ENCODE data around the gene ARHGAP31. TPM values are rescaled to one million over a fixed set of nuclear protein-coding genes. Genes with fewer than 3 reads are reported as not detected.

Gene ARHGAP31
- total and polyA plus RNA-seq, 4 donors, result 0.99 to 4.6 (median 2.6) TPM

- no peak for DNase-seq (ENCODE audit: low spot score)
- Histone ChIP-seq H3K4me1 (ENCODE audit: control insufficient read depth in 4 of 4, insufficient read depth in 4 of 4, low read length in 3 of 4) (peaks cover 0 to 8% (median 0%) of the 10 kb centered on the region in 4 donors), H3K4me3 (ENCODE audit: low read depth in 1 of 3, low read length in 3 of 3) (no peak overlapping the region), H3K9me3 (ENCODE audit: control insufficient read depth in 4 of 4, low read length in 3 of 4) (no peaks in the 10 kb centered on the region), H3K9ac (ENCODE audit: low read depth in 1 of 2, low read length in 2 of 2) (no peak overlapping the region), H3K36me3 (ENCODE audit: control insufficient read depth in 4 of 4, insufficient read depth in 3 of 4, low read depth in 1 of 4, low read length in 3 of 4) (no peaks in the 10 kb centered on the region), H3K27ac (ENCODE audit: low read depth in 1 of 2, low read length in 2 of 2) (no peak overlapping the region), H3K27me3 (ENCODE audit: control insufficient read depth in 4 of 4, insufficient read depth in 4 of 4, low read length in 3 of 4) (no peaks in the 10 kb centered on the region)
- TF ChIP-seq FOXA1 (IDR thresholded peaks at IDR 0.05) (no peak), TAF1 (conservative IDR thresholded peaks at IDR 0.05) (no peak), HNF4A (conservative IDR thresholded peaks at IDR 0.05) (no peak), CTCF (IDR thresholded peaks at IDR 0.05; ENCODE audit: low read depth, low read length, missing input control) (no peak), ZBTB33 (IDR thresholded peaks at IDR 0.05) (no peak), EGR1 (IDR thresholded peaks at IDR 0.05; ENCODE audit: low read depth in 2 of 2) (no peak), ATF3 (IDR thresholded peaks at IDR 0.05) (no peak), HNF4G (IDR thresholded peaks at IDR 0.05) (no peak)
- 90% methylated on average over 13 of the region's 13 CpGs for WGBS
These were observed 32.8 kb downstream of the ARHGAP31 start for GRCh38 chr3:119326976-119327375.

GRCh38 chr3:119329551-119329950 lies 35.4 kb downstream of the ARHGAP31 start:
- Histone ChIP-seq H3K27ac (ENCODE audit: low read depth in 1 of 2, low read length in 2 of 2) (no peak overlapping the region), H3K9me3 (ENCODE audit: control insufficient read depth in 4 of 4, low read length in 3 of 4) (no peaks in the 10 kb centered on the region), H3K4me3 (ENCODE audit: low read depth in 1 of 3, low read length in 3 of 3) (no peak overlapping the region), H3K9ac (ENCODE audit: low read depth in 1 of 2, low read length in 2 of 2) (no peak overlapping the region), H3K36me3 (ENCODE audit: control insufficient read depth in 4 of 4, insufficient read depth in 3 of 4, low read depth in 1 of 4, low read length in 3 of 4) (no peaks in the 10 kb centered on the region), H3K4me1 (ENCODE audit: control insufficient read depth in 4 of 4, insufficient read depth in 4 of 4, low read length in 3 of 4) (peaks cover 0 to 6% (median 0%) of the 10 kb centered on the region in 4 donors), H3K27me3 (ENCODE audit: control insufficient read depth in 4 of 4, insufficient read depth in 4 of 4, low read length in 3 of 4) (no peaks in the 10 kb centered on the region)
- no peak for DNase-seq (ENCODE audit: low spot score)
- TF ChIP-seq TAF1 (conservative IDR thresholded peaks at IDR 0.05) (no peak), CTCF (IDR thresholded peaks at IDR 0.05; ENCODE audit: low read depth, low read length, missing input control) (no peak), RXRA (IDR thresholded peaks at IDR 0.05) (no peak), JUND (IDR thresholded peaks at IDR 0.05) (no peak), REST (IDR thresholded peaks at IDR 0.05) (no peak), HNF4G (IDR thresholded peaks at IDR 0.05) (no peak), ATF3 (IDR thresholded peaks at IDR 0.05) (no peak), MAX (IDR thresholded peaks at IDR 0.05) (no peak), EGR1 (IDR thresholded peaks at IDR 0.05; ENCODE audit: low read depth in 2 of 2) (no peak), RAD21 (IDR thresholded peaks at IDR 0.05) (no peak), HNF4A (conservative IDR thresholded peaks at IDR 0.05) (no peak), FOXA2 (IDR thresholded peaks at IDR 0.05) (no peak), SP1 (IDR thresholded peaks at IDR 0.05) (no peak), ZBTB33 (IDR thresholded peaks at IDR 0.05) (no peak), FOXA1 (IDR thresholded peaks at IDR 0.05) (no peak), YY1 (IDR thresholded peaks at IDR 0.05) (no peak)
- WGBS, result 86% methylated on average over 7 of the region's 7 CpGs
